GM19397 (cell line): ENCODE data around the gene GDAP2.

ENCODE experiments used
- ATAC-seq: cut with Tn5 transposase; IDR thresholded peaks from one replicate; pipeline ENCODE4 v1.9.1; 2021; ENCODE audit warnings: mild to moderate bottlenecking, moderate library complexity; ENCODE audit not compliant: unreplicated experiment

GDAP2 gene

GRCh38 chr1:117842408-117843170 is 86.8 kb downstream of the GDAP2 start:
- no peak for ATAC-seq

- no peak for ATAC-seq
These were observed 88.2 kb downstream of the GDAP2 start for GRCh38 chr1:117841117-117841650.

GRCh38 chr1:117838911-117839310 is 90.5 kb downstream of the GDAP2 start:
- ATAC-seq = no peak

GRCh38 chr1:117836069-117836468 is 93.4 kb downstream of the GDAP2 start:
- no peak for ATAC-seq

GRCh38 chr1:117834416-117834815 is 95.0 kb downstream of the GDAP2 start:
- ATAC-seq = no peak

- ATAC-seq = no peak
These were observed 97.0 kb downstream of the GDAP2 start for GRCh38 chr1:117832453-117832852.

- ATAC-seq = no peak
These were observed 99.2 kb downstream of the GDAP2 start for GRCh38 chr1:117830222-117830621.

- ATAC-seq = no peak
These were observed 101.2 kb downstream of the GDAP2 start for GRCh38 chr1:117828201-117828600.

- no peak for ATAC-seq
These were observed 102.8 kb downstream of the GDAP2 start for GRCh38 chr1:117826540-117827078.

GRCh38 chr1:117826119-117826518 is 103.3 kb downstream of the GDAP2 start:
- ATAC-seq = no peak

GRCh38 chr1:117825414-117825813 is 104.0 kb downstream of the GDAP2 start:
- no peak for ATAC-seq

GRCh38 chr1:117824616-117825015 is 104.8 kb downstream of the GDAP2 start:
- no peak for ATAC-seq

GRCh38 chr1:117821774-117822482 is 107.5 kb downstream of the GDAP2 start:
- ATAC-seq = no peak

- ATAC-seq = no peak
These were observed 108.1 kb downstream of the GDAP2 start for GRCh38 chr1:117821382-117821755.

- no peak for ATAC-seq
These were observed 108.6 kb downstream of the GDAP2 start for GRCh38 chr1:117820694-117821381.

- no peak for ATAC-seq
These were observed 109.3 kb downstream of the GDAP2 start for GRCh38 chr1:117820096-117820495.

GRCh38 chr1:117819301-117819700 is 110.1 kb downstream of the GDAP2 start:
- ATAC-seq = no peak

- no peak for ATAC-seq
These were observed 111.0 kb downstream of the GDAP2 start for GRCh38 chr1:117818456-117818855.

- no peak for ATAC-seq
These were observed 111.8 kb downstream of the GDAP2 start for GRCh38 chr1:117817629-117818028.

GRCh38 chr1:117815926-117816325 is 113.5 kb downstream of the GDAP2 start:
- ATAC-seq = no peak
